Activated CD4-positive, alpha-beta T cell treated with anti-CD3 and anti-CD28 coated beads for 24 hours (primary cell): Measurements from ENCODE around the gene LENEP.
"Not testable (repeated sequence)": the region's sequence is repeated elsewhere in the genome, so short reads cannot be mapped to it uniquely, and the experiment has no call there.

Experiments
- DNase-seq, 2 donors: peaks; one replicate each; pipeline ENCODE4 v3.0.0-alpha.2; 2020; ENCODE audit warnings: low read depth in 2 of 2

Gene LENEP

DNA sequence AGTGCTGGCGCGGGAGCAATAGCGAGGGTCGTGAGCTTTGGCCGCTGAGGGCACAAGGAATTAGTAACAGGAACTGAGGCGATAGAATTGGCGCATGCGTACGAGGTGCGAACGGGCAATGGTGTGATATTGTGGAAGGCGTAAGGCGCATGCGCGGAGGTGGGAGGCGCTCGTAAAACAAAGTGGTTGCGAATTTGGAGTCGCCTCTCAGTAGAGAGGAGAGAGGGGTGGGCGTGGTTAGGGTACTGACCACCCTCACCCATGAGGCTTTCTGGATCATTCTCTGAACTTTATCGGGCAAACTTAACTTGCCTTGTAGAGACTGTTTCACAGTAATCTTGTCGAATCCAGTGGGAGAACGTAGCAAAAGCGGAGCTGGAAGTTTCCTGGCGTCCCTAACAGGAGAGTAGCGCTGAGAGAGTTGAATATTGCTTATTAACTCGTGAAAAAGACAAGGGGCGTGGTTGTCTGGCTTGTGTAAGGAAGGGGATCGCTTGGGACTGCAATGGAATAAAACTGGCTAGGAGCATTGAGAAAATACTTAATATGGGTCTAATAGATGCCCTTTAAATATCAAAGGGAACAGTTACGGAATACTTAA lies 18.5 kb upstream of the LENEP start:
- peak; percentile 83 to 94 for DNase-seq

DNA sequence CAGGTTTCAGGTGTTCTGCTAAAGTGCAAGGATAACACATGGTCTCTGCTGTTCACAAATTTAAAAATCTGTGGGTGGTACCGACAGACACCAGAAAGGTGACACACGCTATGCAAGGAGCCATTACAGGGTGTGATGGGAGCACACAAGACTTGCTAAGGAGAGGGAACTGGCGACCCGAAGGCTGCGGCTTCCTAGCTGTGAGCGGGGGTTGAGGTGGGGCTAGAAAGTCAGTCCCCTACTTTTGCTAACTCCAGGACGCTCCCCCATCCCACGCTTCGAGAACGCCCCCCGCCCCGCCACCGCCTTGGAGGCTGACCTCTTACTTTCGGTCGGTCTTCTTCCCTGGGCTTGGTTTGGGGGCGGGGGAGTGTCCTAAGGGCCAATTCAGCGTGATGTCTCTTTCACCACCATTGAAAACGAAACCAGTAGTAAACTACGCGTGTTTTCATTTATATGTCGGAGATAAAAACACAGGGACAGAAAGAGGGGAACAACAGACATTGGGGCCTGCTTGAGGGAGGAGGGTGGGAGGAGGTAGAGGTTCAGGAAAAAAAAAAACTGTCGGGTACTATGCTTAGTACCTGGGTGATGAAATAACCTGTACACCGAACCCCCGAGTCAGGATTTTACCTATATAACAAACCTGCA lies 17.9 kb upstream of the LENEP start:
- no peak for DNase-seq

DNA sequence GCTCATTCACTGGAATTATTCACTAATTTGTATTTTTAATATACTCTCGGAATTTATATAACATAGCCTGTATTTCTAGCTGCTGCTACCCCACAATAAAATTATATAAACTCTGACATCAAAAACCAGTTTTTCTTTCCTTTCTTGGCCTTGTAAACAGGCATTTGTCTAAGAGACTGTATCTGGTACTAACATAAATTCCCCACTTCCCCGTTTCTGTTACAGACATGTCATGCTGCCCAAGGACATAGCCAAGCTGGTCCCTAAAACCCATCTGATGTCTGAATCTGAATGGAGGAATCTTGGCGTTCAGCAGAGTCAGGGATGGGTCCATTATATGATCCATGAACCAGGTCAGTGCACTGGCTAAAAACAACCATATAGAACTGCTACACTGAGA lies 15.6 kb upstream of the LENEP start:
- DNase-seq = not testable (repeated sequence)

DNA sequence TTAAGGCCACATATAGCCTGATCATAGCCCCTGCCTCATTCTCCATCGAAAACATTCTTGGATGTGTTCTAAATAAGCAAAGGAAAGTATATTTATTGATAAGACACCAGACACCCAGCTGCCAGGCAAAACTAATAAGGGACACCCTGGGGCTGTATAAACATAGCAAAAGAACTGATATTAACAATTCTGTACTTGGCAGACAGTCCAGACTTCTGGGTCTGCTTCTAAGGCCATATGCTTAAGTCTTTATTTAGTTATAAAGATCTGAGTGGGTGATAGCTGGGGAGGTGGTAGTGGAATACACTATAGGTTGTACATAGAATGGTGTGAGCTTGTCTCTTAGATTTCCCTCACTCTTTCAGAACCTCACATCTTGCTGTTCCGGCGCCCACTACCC lies 15.0 kb upstream of the LENEP start:
- no peak for DNase-seq

DNA sequence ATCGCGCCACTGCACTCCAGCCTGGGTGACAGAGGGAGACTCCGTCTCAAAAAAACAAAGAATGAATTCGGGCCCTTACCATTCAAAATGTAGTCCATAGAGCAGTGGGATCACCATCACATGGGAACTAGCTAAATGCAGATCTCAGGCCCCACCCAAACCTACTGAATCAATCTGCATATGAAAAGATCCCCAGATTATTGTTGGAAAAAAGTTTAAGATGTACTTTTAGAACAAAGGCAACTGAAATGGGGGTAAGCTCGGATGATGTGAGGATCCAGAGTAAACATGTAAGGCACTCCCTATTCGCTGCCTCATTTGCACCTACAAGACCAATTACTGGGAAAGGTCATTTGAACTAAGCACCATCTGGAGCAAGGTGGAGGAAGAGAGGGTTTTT lies 11.0 kb upstream of the LENEP start:
- DNase-seq = no peak

DNA sequence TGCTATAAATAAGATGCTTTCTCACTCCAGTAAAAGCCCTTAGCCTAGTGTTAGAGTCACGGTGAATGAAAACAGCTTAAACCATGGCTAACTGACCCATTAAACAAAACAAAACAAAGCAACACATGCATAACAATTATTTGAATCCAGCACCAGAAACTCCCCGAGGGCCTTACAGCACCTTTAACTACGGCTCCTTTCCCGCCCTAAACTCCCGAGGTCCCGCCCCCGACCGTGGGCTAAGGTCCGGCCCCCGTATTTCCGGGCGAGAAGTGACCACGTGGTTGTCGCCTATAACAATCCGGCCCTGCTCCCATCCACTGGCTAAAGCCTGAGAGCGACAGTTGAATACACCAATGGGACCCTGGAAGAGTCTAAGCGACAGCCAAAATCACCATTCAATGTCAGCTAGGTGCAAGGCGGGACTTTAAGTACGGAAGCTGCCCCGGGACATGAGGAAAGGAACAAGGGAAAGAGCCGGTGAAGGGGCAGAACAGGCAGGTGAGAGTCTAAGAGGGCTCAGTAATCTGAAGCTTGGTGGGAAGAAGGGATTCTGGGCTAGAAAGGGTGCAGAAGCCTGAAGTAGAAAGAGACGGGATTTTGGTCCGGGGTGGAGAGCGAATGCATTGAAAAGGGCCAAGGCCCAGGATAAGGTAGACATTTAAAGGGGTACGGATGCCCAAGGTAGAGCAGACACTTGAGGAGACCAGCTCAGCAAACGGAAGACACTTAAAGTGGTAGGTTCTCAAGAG lies 10.3 kb upstream of the LENEP start, which contains the start of gene FLAD1:
FLAD1 (plus strand) TSS at position 448 of the 752 bp plus-strand sequence. CDS start 351 bp downstream, outside the sequence.
- DNase-seq = peak; percentile 91 to 95

DNA sequence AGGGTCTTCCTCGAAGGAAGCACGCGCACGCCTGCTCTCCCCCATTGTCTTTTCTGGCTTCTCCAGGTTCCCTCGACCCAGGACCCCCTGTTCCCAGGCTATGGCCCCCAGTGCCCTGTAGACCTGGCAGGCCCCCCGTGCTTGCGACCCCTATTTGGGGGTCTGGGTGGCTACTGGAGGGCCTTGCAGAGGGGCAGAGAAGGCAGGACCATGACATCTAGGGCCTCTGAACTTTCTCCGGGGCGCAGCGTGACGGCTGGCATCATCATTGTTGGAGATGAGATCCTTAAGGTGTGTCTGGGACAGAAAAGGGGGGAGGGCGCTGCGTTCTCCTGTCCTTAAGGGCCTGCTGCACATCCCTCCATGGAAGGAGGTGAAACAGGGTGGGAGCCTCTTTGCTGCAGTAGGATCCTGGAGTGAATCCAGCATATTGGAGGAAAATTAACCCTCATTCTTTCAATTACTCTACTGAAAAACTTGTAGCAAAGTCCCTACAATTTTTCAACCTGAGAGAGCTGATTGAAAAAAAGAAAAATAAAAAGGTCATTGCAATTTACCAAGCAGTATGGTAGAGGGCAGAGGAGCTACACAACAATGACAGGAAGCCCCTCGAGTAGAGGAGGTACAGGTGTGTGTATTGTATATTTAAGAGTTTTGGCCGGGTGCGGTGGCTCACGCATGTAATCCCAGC lies 9.5 kb upstream of the LENEP start:
- no peak for DNase-seq

DNA sequence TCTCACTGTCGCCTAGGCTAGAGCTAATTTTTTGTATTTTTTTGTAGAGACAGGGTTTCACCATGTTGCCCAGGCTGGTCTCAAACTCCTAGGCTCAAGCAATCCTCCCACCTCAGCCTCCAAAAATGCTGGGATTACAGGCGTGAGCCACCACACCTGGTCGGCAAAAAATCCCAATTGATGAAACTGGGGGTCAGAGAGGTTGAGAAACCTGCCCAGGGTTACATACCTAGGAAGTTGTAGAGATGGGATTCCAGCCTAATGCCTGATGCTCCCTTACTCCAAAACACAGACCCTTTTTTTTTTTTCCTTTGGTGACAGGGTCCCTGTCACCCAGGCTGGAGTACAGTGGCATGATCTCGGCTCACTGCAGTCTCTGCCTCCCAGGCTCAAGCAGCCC lies 6.7 kb upstream of the LENEP start:
- DNase-seq = not testable (repeated sequence)

DNA sequence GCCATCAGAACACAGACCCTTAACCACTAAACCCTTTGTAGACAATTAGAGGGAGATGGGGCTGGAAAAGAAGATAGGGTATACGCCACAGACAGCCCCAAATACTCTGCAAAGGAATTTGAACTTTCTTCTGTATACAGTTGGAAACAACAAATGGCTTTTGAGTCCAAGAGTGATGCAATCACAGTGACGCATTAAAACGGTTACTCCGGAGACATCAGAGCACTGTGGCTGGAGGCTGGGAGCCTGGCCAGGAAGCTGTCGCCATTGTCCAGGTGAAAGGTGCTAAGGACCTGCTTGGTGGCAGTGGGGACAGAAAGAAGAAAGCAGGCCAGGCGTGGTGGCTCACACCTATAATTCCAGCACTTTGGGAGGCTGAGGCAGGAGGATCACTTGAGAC lies 6.1 kb upstream of the LENEP start:
- DNase-seq = no peak

DNA sequence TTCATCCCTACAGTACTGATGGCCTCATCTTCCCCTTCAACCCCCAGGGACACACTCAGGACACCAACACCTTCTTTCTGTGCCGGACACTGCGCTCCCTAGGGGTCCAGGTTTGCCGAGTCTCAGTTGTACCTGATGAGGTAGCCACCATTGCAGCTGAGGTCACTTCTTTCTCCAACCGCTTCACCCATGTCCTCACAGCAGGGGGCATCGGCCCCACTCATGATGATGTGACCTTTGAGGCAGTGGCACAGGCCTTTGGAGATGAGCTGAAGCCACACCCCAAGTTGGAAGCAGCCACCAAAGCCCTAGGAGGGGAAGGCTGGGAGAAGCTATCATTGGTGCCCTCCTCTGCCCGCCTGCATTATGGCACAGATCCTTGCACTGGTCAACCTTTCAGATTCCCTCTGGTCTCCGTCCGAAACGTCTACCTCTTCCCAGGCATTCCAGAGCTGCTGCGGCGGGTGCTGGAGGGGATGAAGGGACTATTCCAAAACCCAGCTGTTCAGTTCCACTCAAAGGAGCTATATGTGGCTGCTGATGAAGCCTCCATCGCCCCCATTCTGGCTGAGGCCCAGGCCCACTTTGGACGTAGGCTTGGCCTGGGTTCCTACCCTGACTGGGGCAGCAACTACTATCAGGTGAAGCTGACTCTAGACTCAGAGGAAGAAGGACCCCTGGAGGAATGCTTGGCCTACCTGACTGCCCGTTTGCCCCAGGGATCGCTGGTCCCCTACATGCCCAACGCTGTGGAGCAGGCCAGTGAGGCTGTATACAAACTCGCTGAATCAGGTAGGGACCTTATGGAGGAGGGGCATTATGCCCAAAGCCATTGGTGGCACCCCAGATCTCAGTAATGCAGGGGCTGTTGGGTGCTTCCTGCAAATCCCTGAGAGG lies 5.1 kb upstream of the LENEP start:
- DNase-seq = no peak

DNA sequence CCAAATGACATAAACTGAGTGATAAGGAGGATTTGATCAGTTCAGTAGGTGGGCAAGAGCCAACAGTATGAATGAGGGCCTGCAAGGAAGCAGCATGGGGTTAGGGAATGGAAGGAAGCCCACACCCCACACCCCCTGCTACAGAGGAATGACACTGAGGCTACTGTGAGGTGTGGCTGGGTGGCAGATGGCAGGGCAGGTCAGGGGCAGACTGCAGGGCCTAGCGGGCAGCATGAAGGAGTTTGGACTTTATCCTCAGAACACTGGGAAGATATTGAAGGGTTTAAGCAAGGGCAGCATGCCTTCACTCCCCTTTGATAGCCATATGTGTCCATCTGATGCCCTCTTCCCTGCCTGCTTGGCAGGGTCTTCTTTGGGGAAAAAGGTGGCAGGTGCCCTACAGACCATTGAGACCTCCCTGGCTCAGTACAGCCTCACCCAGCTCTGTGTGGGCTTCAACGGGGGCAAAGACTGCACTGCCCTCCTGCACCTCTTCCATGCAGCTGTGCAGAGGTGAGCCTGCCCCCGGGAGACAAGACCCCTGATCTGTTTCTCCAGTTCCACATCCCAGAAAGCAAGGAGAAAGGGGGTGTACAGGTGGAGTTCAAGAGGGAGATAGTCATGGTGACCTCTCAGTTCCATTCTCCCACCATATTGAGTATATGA lies 4.1 kb upstream of the LENEP start:
- DNase-seq = no peak

DNA sequence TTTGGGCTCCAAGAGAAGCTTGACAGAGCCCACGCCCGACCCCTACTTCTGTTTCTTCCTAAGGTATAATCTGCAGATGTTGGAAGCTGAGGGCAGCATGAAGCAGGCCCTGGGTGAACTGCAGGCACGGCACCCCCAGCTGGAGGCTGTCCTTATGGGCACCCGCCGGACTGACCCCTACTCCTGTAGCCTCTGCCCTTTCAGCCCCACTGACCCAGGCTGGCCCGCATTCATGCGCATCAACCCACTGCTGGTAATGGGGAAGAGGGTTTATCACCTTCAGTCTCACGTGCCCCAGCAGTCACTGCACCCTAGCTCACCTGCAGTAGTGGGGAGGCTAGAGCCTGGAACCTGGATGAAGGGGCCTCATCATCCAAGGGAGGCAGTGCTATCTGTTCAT lies 3.1 kb upstream of the LENEP start:
- no peak for DNase-seq

DNA sequence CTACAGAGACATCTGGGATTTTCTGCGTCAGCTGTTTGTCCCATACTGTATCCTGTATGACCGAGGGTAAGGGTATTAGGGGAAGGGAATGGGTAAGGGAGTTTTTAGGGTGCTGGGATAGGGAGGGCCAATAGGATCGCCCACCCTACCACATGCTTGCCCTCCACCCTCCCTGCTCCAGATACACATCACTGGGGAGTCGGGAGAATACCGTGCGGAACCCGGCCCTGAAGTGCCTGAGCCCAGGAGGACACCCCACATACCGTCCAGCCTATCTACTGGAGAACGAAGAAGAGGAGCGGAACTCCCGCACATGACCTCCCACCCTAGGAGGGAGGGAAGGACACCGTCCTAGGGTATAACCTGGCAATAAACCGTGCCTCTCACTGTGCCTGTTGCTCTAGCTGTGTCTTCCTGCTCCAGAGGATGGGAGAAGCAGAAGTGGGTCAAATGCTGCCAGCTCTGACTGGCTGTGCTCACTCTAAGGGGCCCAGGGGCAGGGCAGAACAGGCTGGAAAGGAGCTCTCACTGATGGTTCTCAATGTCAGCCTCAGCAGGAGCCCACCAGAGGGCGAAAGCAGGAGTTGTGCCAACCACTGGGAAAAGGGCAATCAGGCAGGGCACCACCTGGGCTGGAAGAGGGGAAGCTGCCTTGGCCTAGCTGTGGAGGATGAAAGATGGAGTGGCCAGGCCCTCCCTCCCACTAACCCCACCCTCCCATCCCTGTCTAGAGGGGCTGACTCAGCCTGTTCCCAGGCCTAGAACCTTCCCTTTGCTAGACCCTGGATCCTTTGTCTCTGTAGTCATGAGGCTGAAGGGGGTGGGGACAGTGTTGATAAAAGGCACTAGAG lies 440 bp upstream of the LENEP start:
- DNase-seq = no peak

DNA sequence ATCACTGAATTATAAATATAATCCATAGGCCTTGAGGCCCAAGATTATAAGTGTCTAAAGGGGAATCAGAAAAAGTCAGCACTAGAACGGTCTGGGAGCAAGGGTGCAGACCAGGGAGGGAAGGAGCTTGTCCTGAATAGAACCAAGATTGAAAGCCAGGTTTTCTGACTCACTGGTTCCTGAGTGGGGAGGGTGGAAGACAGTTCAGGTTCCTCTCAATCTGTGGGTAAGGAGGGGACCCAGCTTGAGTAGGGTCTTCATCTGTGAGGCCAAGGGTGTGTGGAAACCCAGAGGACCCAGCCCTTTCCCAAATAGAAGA lies 842 bp downstream of the LENEP start:
- DNase-seq = no peak

DNA sequence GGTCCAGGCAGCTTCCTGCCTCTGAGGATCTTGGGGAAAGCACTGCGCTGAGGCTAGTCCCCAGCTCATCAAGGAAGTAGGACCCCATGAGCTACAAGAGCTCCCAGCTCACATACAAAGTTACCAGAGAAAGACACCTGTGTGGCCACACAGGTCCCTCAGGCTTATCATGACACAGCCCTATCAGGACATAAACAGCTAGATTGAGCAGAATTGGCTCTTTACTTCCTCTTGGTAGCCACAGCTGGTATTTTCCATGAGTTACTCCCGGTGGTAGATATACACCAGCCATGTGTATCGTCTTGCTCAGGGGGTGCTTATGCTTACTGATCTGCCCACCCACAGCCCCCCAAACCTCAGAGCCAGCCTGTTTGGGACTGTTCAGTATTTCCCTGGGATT lies 1.2 kb downstream of the LENEP start:
- no peak for DNase-seq

DNA sequence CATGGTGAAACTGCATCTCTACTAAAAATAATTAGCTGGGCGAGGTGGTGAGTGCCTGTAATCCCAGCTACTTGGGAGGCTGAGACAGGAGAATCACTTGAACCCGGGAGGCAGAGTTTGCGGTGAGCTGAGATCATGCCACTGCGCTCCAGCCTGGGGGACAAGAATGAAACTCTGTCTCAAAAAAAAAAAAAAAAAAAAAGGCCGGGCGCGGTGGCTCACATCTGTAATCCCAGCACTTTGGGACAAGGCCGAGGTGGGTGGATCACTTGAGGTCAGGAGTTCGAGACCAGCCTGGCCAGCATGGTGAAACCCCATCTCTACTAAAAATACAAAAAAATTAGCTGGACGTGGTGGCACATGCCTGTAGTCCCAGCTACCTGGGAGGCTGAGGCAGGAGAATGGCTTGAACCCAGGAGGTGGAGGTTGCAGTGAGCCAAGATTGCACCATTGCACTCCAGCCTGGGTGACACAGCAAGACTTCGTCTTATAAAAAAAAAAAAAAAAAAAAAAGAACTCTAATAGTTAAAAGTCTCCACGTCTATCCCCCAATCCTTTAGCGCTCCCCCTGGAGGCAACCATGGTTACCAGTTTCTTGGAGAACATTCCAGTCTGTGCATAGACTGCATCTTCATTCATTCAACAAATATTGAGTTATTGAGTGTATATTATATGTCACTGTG lies 2.1 kb downstream of the LENEP start:
- DNase-seq = not testable (repeated sequence)

DNA sequence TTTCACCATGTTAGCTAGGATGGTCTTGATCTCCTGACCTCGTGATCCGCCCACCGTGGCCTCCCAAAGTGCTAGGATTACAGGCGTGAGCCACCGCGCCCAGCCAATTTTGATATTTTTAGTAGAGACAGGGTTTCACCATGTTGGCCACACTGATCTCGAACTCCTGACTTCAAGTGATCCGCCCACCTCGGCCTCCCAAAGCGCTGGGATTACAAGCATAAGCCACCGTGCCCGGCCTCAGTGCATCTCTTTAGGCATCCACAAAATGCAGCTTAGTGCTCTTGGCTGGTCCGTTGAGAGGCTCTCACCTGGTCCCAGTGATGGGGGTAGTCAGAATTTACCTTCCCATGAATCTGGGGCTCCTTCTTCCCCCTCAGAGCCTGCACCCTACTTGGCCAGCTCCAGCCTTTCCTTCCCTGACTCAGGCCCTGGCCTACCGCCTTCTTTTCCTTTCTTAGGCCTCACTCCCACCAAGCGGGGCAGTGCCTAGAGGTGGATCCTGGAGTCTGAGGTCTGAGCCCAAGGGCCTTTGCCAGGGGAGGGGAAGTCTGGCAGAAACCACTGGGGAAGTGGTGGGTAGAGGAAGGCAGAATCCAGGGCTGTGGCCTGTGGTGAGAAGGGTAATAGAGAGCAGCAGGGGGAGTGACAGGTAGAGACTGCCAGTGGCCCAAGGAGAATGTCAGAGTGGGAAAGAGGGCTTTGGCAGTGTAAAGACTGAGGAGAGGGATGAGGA lies 3.7 kb downstream of the LENEP start:
- no peak for DNase-seq

DNA sequence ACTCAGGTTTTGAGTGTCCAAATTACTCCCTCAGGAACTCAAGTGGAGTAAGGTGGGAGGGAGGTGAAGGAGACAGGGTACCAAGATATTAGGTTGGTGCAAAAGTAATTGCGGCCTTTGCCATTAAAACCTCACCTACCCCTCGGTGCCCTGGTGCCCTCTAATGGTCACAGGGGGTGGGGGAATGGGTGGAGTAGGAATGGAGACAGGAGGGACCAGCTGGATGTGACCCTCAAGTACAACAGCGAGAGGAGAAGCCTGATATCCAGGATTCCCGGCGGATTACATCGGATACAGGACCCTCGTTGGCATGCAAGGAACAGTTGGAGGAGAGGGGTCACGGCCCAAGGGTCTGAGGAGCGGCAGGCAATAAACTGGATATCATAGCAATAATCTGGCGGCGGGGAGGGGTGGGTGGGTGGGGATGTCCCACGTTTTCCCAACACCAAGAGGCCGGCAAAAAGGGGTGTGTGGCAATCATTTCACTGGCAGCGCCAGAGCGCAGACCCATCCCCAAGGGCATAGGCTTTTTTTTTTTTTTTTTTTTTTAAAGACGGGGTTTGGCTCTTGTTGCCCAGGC lies 4.9 kb downstream of the LENEP start:
- DNase-seq = no peak
